Bronchial epithelial cell (primary cell): ENCODE results near the gene IREB2. TPM values are rescaled to one million over a fixed set of nuclear protein-coding genes. Genes with fewer than 3 reads are reported as not detected.

Experiments
- DNase-seq: peaks from one replicate; pipeline ENCODE4 v3.0.0-alpha.2; 2010; ENCODE audit warnings: low read depth
- FAIRE-seq: peaks from 2 replicates; lab custom pipeline; 2011; peaks lifted over from hg19 to GRCh38; lab: Jason Lieb, UNC
- H3K27me3 ChIP-seq: 2 replicates; pipeline ENCODE4 v1.5.1; 2011; ENCODE audit warnings: low read length; ENCODE audit not compliant: control insufficient read depth, insufficient read depth
- H3K36me3 ChIP-seq: 2 replicates; pipeline ENCODE4 v1.5.1; 2011; ENCODE audit warnings: low read length; ENCODE audit not compliant: control insufficient read depth, insufficient read depth
- H3K4me3 ChIP-seq: 2 replicates; pipeline ENCODE4 v1.5.1; 2011; ENCODE audit warnings: mild to moderate bottlenecking, low read depth, low read length, control low read depth
- CTCF ChIP-seq: IDR thresholded peaks from 2 replicates; pipeline ENCODE4 v1.5.1; 2011; ENCODE audit warnings: mild to moderate bottlenecking, moderate library complexity, low read length, control low read depth, inconsistent platforms; ENCODE audit not compliant: insufficient read depth, severe bottlenecking
- total RNA-seq: library from RNA; depleted of rRNA; stranded (reverse); fragments of >200 nt; gene quantifications from 2 replicates; pipeline ENCODE4 v1.2.1, GENCODE V29; 2014

Gene IREB2
- total RNA-seq, 1 donor from 2014 or later: 12.6 TPM

GRCh38 chr15:78408355-78408640 lies 29.7 kb upstream of the IREB2 start:
- DNase-seq (peak; percentile 91), FAIRE-seq (peak; percentile 81)
- TF ChIP-seq CTCF: no peak
- H3K27me3 ChIP-seq: no peaks in the 10 kb centered on the region
- H3K4me3 ChIP-seq: no peak overlapping the region
- H3K36me3 ChIP-seq: no peaks in the 10 kb centered on the region

- H3K36me3 ChIP-seq: no peaks in the 10 kb centered on the region
- no peak for TF ChIP-seq CTCF
- DNase-seq: peak; percentile 62
- H3K27me3 ChIP-seq: no peaks in the 10 kb centered on the region
- no peak for FAIRE-seq
- H3K4me3 ChIP-seq: no peak overlapping the region
Measured at GRCh38 chr15:78408961-78409360, 29.1 kb upstream of the IREB2 start.

- FAIRE-seq: no peak
- no peaks in the 10 kb centered on the region for H3K36me3 ChIP-seq
- no peak overlapping the region for H3K4me3 ChIP-seq
- DNase-seq: no peak
- TF ChIP-seq CTCF: no peak
- no peaks in the 10 kb centered on the region for H3K27me3 ChIP-seq
Measured at GRCh38 chr15:78411061-78411460, 27.0 kb upstream of the IREB2 start.

GRCh38 chr15:78414621-78415250 lies 23.3 kb upstream of the IREB2 start:
- Histone ChIP-seq H3K4me3 (no peak overlapping the region), H3K27me3 (no peaks in the 10 kb centered on the region), H3K36me3 (no peaks in the 10 kb centered on the region)
- no peak for DNase-seq
- TF ChIP-seq CTCF: no peak
- FAIRE-seq: no peak

- no peak for FAIRE-seq
- H3K4me3 ChIP-seq: no peak overlapping the region
Measured at GRCh38 chr15:78415284-78415683, 22.7 kb upstream of the IREB2 start.

More at GRCh38 chr15:78415284-78415683, 22.7 kb upstream of the IREB2 start:
- peak; percentile 40 for TF ChIP-seq CTCF
- no peaks in the 10 kb centered on the region for H3K27me3 ChIP-seq
- no peaks in the 10 kb centered on the region for H3K36me3 ChIP-seq
- DNase-seq: peak; percentile 43
